ENCODE results near the gene PPCDC. TPM values are rescaled to one million over a fixed set of nuclear protein-coding genes. Genes with fewer than 3 reads are reported as not detected.

PPCDC gene
- polyA plus RNA-seq, 1 of the 3 experiments (the other 2 are of a cell fraction) = 19.8 TPM

DNA sequence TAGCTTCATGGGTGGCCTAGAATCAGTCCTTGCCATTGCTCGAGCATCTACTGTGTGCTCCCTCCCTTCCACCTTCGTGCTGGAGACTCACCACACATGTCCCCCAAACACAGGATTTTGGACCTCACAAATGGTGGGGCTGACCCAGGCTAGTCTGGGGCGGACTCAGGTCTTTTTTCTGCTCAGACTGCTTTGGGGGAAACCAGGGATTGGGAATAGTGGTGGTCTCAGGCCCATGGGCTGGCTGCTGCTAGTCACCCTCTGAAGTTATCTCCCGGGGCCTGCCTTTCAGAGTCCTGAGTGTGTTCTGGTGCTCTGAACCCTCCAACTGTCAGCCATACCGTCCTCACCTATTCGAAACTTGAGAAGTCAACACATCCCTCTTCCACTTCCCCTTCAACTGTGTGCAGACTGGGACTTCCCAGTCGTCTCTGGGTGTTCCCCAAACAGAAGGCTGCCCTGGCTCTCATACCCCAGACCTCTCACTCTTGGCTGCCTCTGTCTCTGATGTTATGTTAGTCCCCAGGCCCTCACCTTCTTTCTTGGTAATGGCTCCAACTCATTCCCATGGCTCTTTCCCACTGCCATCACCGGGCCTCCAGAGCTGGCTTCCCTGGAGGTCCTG lies 46.0 kb downstream of the PPCDC start:
- H3K9me3 ChIP-seq = no peaks in the 10 kb centered on the region
- DNase-seq = no peak
- H3K4me1 ChIP-seq (ENCODE audit: control insufficient read depth in 1 of 2, insufficient read depth in 2 of 2, low read depth in 1 of 2, low read length in 1 of 2) = peaks cover 0 to 5% of the 10 kb centered on the region in 2 experiments; a peak in 2 of 4 replicates
- no peaks in the 10 kb centered on the region for H3K36me3 ChIP-seq (replicated peaks in 1 of 2; ENCODE audit: control insufficient read depth in 1 of 2, insufficient read depth in 2 of 2, low read length in 1 of 2)
- H3K4me2 ChIP-seq = no peak overlapping the region
- H3K79me2 ChIP-seq (ENCODE audit: insufficient read depth) = no peaks in the 10 kb centered on the region
- H4K20me1 ChIP-seq (ENCODE audit: insufficient read depth) = no peaks in the 10 kb centered on the region
- no peak overlapping the region for H3K27ac ChIP-seq (ENCODE audit: low read depth in 2 of 2, low read length in 1 of 2)
- H2AFZ ChIP-seq (ENCODE audit: low read depth) = no peak overlapping the region
- POLR2A ChIA-PET = no interaction called here
- H3K4me3 ChIP-seq (ENCODE audit: low read depth in 2 of 2, low read length in 1 of 2) = no peak overlapping the region
- CTCF ChIA-PET = no interaction called here
- peaks cover 3% of the 10 kb centered on the region for H3F3A ChIP-seq (replicated peaks; ENCODE audit: insufficient read depth)
- WGBS (ENCODE audit: low lambda C conversion rate) = 73% methylated on average over 7 of the region's 8 CpGs
- TF ChIP-seq SMC3 (IDR thresholded peaks at IDR 0.05; ENCODE audit: low read depth, low read length) = no peak
- TF ChIP-seq GATA2 (CRISPR knock-in tag; IDR thresholded peaks at IDR 0.05) = no peak
- TF ChIP-seq, protein P1, sequence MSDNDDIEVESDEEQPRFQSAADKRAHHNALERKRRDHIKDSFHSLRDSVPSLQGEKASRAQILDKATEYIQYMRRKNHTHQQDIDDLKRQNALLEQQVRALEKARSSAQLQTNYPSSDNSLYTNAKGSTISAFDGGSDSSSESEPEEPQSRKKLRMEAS (IDR thresholded peaks at IDR 0.05; ENCODE audit: low read depth) = no peak
- TF ChIP-seq, protein P2, sequence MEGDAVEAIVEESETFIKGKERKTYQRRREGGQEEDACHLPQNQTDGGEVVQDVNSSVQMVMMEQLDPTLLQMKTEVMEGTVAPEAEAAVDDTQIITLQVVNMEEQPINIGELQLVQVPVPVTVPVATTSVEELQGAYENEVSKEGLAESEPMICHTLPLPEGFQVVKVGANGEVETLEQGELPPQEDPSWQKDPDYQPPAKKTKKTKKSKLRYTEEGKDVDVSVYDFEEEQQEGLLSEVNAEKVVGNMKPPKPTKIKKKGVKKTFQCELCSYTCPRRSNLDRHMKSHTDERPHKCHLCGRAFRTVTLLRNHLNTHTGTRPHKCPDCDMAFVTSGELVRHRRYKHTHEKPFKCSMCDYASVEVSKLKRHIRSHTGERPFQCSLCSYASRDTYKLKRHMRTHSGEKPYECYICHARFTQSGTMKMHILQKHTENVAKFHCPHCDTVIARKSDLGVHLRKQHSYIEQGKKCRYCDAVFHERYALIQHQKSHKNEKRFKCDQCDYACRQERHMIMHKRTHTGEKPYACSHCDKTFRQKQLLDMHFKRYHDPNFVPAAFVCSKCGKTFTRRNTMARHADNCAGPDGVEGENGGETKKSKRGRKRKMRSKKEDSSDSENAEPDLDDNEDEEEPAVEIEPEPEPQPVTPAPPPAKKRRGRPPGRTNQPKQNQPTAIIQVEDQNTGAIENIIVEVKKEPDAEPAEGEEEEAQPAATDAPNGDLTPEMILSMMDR (IDR thresholded peaks at IDR 0.05) = no peak
- TF ChIP-seq ELF1 (IDR thresholded peaks at IDR 0.05) = no peak
- no peak overlapping the region for H3K9ac ChIP-seq
- no peaks in the 10 kb centered on the region for H3K27me3 ChIP-seq (ENCODE audit: insufficient read depth)
- no peaks in the 10 kb centered on the region for H3K9me2 ChIP-seq

DNA sequence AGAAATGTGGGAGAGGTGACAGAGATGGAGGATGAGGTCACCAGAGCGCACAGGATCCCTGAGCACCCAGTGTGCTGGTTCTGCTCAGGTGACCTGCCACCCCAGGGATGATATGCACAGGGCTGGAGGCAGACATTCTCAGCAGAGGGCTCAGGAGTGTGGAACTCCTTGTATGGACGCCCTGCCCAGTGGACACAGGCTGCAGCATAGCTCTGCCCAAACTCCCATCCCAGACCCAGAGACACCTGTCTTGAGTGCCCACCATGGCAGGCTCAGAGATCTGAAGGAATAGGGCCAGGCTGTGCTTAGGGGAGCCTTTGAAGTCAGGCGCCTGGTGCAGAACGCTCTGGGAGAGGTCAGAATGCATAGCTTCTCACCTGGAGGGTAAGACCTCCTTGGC lies 47.3 kb downstream of the PPCDC start:
- Histone ChIP-seq H3K4me3 (ENCODE audit: low read depth in 2 of 2, low read length in 1 of 2) (no peak overlapping the region), H2AFZ (ENCODE audit: low read depth) (no peak overlapping the region), H3K9me2 (no peaks in the 10 kb centered on the region), H3F3A (replicated peaks; ENCODE audit: insufficient read depth) (peaks cover 3% of the 10 kb centered on the region), H3K27ac (ENCODE audit: low read depth in 2 of 2, low read length in 1 of 2) (no peak overlapping the region), H3K4me2 (no peak overlapping the region), H3K9ac (no peak overlapping the region), H4K20me1 (ENCODE audit: insufficient read depth) (no peaks in the 10 kb centered on the region), H3K9me3 (no peaks in the 10 kb centered on the region), H3K79me2 (ENCODE audit: insufficient read depth) (no peaks in the 10 kb centered on the region), H3K36me3 (replicated peaks in 1 of 2; ENCODE audit: control insufficient read depth in 1 of 2, insufficient read depth in 2 of 2, low read length in 1 of 2) (no peaks in the 10 kb centered on the region), H3K27me3 (ENCODE audit: insufficient read depth) (no peaks in the 10 kb centered on the region), H3K4me1 (ENCODE audit: control insufficient read depth in 1 of 2, insufficient read depth in 2 of 2, low read depth in 1 of 2, low read length in 1 of 2) (peaks cover 0 to 5% of the 10 kb centered on the region in 2 experiments; a peak in 2 of 4 replicates)
- WGBS (ENCODE audit: low lambda C conversion rate) = 90% methylated on average over 3 of the region's 4 CpGs
- ChIA-PET CTCF (interaction anchor here (1.1 kb wide), 1 partner anchor 42 kb away, joined by 3 read pairs; no protein-coding TSS in a partner anchor), POLR2A (no interaction called here)
- TF ChIP-seq, protein P3, sequence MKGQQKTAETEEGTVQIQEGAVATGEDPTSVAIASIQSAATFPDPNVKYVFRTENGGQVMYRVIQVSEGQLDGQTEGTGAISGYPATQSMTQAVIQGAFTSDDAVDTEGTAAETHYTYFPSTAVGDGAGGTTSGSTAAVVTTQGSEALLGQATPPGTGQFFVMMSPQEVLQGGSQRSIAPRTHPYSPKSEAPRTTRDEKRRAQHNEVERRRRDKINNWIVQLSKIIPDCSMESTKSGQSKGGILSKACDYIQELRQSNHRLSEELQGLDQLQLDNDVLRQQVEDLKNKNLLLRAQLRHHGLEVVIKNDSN (IDR thresholded peaks at IDR 0.05; ENCODE audit: borderline replicate concordance, low read depth) = no peak
- TF ChIP-seq, protein P2 (IDR thresholded peaks at IDR 0.05) = no peak
- TF ChIP-seq, protein P4, sequence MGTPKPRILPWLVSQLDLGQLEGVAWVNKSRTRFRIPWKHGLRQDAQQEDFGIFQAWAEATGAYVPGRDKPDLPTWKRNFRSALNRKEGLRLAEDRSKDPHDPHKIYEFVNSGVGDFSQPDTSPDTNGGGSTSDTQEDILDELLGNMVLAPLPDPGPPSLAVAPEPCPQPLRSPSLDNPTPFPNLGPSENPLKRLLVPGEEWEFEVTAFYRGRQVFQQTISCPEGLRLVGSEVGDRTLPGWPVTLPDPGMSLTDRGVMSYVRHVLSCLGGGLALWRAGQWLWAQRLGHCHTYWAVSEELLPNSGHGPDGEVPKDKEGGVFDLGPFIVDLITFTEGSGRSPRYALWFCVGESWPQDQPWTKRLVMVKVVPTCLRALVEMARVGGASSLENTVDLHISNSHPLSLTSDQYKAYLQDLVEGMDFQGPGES (IDR thresholded peaks at IDR 0.05; ENCODE audit: low read depth, low read length) = no peak
- TF ChIP-seq RXRA (IDR thresholded peaks at IDR 0.05; ENCODE audit: borderline replicate concordance, low read depth) (no peak), GATA2 (CRISPR knock-in tag; IDR thresholded peaks at IDR 0.05) (no peak), EZH2phosphoT487 (IDR thresholded peaks at IDR 0.05; ENCODE audit: borderline replicate concordance, low read depth) (no peak), FOXJ3 (CRISPR knock-in tag; IDR thresholded peaks at IDR 0.05) (no peak), EP300 (IDR thresholded peaks at IDR 0.05; ENCODE audit: borderline replicate concordance in 1 of 2, low read depth in 1 of 2, low read length in 1 of 2) (no peak), RFX5 (IDR thresholded peaks at IDR 0.05; ENCODE audit: low read length) (no peak), POLR2AphosphoS5 (IDR thresholded peaks at IDR 0.05; ENCODE audit: low read depth, low read length) (no peak), ELF1 (IDR thresholded peaks at IDR 0.05) (no peak), NRF1 (IDR thresholded peaks at IDR 0.05; ENCODE audit: low read depth, low read length) (no peak)
- TF ChIP-seq, protein P5, sequence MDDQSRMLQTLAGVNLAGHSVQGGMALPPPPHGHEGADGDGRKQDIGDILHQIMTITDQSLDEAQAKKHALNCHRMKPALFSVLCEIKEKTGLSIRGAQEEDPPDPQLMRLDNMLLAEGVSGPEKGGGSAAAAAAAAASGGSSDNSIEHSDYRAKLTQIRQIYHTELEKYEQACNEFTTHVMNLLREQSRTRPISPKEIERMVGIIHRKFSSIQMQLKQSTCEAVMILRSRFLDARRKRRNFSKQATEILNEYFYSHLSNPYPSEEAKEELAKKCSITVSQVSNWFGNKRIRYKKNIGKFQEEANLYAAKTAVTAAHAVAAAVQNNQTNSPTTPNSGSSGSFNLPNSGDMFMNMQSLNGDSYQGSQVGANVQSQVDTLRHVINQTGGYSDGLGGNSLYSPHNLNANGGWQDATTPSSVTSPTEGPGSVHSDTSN (IDR thresholded peaks at IDR 0.05) = no peak
- DNase-seq = no peak
